Testis (tissue), 2 donors: ENCODE results near the gene NUDT22.

ENCODE experiments used
- CTCF ChIP-seq, 3 experiments: fragments of 450-650 bp in 2 of 3; fragments of 200-600 bp in 1 of 3; sonication (generic) in 1 of 3; IDR thresholded peaks; one replicate each; pipeline ENCODE4 v1.5.1; 2016 to 2019; ENCODE audit warnings: antibody characterized with exemption in 3 of 3, mild to moderate bottlenecking in 2 of 3, moderate library complexity in 1 of 3
- POLR2A ChIP-seq: fragments of 450-650 bp; IDR thresholded peaks from one replicate; pipeline ENCODE4 v1.6.1; 2017; ENCODE audit warnings: antibody characterized with exemption, mild to moderate bottlenecking, moderate library complexity

GRCh38 chr11:64219755-64220154, 6.3 kb upstream of the NUDT22 start:
- no peak for TF ChIP-seq CTCF (IDR thresholded peaks at IDR 0.05)
- no peak for TF ChIP-seq POLR2A
